Measurements from ENCODE around the gene SPSB1.
A peak's percentile ranks its signal among the peaks of the same experiment; 100 is the strongest.

The SPSB1 gene

DNA sequence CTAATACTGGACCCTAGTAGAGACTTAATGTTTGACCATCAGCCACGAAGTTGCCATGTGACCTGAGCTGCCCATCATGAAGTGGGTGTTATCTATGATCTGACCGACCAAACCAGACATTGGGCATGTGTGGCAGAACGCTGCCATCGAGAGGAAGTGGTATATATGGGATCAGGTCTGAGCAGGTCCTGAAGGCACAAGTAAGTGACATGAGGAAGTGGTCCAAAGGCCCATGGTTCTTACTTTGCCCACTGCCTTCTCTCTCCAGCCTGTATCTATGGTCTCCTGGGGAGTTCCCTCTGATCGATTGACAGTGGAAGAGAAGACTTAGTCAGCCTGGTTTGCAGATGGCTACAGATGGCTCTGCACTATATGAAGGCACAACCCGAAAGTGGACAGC lies 7.9 kb downstream of the SPSB1 start:
- DNase-seq (ENCODE audit: low spot score) = no peak

DNA sequence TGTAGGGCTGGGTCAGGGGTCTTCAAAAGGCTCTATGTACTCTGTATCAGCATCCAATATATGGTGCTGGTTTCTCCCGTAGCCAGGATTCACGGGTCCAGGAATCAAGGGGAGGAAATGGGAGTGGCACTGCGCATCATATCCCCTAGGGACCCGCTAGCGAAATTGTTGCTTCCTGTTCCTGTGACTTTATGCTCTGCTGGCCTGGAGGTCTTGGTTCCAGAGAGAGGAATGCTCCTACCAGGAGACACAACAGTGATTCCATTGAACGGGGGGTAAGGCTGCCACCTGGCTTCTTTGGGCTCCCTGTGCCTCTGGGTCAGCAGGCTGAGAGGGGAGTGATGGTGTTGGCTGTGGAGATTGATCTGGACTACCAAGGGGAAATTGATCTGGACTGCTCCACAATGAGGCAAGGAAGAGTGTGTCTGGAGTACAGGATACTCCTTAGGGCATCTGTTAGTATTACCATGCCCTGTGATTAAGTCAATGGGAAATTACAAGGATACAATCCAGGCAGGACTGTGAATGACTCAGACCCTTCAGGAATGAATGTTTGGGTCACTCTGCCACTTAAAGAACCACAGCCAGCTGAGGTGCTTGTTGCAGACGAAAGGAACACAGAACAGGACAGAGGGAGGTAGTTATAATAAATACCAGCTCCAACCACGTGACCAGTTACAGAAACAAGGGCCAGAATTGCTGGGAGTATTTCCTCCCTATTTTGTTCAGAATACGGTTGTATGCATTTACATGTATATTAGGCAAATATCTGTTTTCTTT lies 10.2 kb downstream of the SPSB1 start:
- peak; percentile 76 for DNase-seq (ENCODE audit: low spot score)

DNA sequence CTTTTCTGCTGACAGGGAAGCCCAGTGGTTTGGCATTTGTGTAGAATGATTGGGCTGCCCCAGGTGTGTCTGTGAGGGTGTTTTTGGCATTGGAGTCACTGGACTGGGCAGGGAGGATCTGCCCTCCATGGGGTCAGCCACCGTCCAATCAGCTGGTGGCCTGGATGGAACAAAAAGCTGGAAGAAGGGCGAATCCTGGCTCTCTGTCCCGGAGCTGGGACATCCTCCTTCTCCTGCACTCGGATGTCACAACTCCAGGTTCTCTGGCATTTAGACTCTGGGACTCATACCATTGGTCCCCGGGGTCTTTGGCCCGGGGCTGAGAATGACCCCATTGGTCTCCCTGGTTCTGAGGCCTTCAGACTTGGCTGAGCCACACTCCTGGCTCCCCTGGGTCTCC lies 11.2 kb downstream of the SPSB1 start:
- no peak for DNase-seq (ENCODE audit: low spot score)

DNA sequence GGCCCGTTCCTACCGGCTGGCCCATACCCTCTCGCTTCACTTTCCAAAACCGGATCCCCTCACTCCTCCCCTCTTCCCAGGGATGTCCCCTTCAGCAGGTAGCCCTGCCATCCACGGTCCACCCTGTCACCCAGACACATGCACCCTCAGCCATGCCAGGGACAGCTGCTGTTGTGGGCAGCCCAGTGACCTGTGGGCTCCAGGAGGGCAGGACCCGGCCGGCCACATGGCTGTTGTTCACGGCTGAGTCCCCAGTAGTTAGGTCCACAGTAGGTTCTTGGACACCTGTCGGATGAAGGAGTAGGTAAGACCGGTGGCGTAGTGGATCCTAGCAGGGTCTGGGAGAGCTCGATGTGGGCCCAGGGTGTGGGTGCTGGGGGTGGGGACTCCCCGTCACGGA lies 12.5 kb downstream of the SPSB1 start:
- DNase-seq (ENCODE audit: low spot score) = no peak

DNA sequence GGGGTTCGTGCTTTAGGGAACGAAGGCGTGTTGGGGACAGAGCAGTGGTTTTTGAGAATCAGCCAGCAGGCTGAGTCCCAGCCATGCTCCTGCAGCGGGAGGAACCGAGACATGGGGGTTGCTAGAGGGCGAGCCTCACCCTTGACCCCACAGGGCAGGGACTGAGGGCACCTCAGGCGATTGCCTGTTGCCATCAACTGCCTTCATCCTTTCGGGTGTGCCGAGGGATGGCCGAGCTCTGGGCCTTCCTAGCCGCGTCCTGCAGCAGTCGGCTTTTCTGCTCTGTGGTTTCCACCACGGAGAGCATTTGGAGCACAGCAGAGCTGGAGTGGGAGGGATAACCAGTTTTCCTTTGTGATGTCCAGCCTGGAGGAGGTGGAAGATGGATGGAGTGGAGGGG lies 13.3 kb downstream of the SPSB1 start:
- DNase-seq (ENCODE audit: low spot score) = no peak

DNA sequence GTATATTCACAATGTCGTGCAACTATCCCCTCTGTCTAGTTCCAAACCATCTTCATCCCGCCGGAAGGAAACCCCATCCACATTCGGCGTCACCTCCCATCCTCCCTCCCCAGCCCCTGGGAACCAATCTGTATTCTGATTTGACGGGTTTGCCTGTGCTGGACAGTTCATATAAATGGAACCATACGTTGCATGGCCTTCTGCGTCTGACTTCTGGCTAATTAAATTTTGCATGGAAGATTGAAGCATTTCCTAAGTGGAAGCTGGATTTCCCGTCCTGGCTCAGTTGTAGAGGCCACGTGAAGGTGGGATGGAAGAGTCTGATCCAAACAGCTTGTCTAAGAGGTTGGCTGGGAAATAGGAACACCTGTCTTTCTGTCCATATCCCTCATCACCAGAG lies 14.6 kb downstream of the SPSB1 start:
- DNase-seq (ENCODE audit: low spot score) = no peak

DNA sequence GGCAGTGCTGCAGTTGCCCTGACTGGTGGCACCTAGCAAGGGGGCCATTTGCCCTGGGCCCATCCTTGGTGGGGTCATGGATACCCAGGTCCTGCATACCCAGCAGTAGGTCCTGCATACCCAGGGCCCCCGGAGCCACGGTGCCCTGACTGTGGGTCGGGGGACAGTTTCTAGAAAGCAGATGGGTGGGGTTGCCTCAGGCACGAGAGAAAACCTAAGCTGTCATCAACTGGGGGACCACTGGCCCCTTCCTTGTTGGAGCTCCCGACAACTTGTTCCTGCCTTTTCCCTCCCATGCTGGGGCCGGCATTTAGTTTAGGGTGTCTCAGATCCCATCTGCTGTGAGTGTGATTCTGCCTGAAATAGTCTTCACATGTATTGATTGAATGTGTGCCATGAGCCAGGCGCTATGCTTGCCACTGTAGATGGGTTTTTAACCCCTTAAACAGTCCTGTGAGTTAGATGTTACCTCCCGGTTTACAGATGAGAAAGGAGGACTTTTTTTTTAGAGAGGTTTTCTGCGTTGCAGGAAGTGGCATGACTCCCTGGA lies 15.6 kb downstream of the SPSB1 start:
- no peak for DNase-seq (ENCODE audit: low spot score)

DNA sequence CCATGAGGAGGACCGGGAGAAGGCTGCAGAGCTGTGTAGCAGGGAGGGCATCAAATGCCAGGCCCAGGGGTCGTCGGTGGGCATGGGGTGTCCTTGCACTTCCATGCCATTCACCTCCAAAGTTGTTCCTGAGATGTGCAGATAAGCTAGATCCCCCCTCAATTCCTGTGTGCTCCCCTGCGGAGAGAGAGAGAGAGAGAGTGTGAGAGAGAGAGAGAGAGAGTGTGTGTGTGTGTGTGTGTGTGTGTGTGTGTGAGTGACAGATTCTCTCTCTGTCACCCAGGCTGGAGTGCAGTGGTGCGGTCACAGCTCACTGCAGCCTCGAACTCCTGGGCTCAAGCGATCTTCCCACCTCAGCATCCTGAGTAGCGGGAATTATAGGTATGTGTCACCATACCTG lies 16.4 kb downstream of the SPSB1 start:
- DNase-seq (ENCODE audit: low spot score) = no peak

DNA sequence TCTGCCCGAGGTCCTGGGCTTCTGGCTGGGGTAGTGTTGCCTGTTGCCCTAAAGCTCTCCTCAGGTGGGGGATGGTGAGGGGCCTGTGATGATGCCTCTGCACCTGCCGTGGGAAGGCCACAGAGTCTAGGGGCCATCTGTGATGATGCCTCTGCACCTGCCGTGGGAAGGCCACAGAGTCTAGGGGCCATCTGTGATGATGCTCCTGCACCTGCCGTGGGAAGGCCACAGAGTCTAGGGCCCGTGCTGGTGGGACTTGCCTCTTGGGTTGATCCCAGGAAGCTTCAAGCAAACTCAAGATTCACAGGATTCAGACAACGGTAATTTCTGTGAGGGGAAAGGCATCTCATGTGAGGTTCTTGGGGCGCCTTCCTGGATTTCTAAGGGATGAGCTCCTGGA lies 17.3 kb downstream of the SPSB1 start:
- no peak for DNase-seq (ENCODE audit: low spot score)

DNA sequence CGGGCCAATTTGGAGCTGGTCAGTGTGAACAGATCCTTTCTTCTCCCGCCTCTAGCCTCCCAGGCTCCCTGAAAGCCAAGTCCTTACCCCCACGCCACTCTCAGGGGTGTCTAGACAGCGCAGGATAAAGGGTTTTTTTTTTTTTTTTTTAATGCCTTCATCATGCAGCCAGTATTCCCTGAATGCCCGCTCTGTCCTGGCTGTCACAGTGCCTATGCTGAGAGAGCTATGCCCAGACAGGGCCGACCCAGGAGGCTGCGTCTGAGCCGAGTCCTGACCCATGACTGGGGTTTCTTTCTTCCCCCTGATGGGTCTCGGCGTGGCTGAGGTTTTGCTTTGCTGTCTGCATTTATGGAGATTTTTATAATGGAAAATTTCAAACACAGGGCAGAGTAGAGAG lies 18.3 kb downstream of the SPSB1 start:
- no peak for DNase-seq (ENCODE audit: low spot score)

DNA sequence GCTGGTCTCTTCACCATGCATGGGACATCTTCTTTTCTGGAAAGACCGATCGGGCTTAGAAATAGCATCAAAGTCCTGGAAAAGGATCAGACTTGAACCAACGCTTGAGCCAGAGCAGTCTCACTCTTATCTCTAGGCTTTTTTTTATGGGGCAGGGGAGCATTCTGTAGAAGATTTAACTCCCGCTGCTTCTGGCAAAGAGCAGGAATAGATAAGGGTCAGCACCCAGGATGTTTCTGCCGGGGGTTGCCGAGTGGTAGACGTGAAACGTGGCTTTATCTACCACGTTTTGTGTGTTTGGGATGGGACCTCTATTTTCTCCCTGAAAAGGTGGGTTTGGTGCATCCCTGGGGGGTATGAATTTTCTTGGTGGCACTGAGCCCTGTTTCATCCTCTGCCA lies 18.8 kb downstream of the SPSB1 start:
- DNase-seq (ENCODE audit: low spot score) = no peak

DNA sequence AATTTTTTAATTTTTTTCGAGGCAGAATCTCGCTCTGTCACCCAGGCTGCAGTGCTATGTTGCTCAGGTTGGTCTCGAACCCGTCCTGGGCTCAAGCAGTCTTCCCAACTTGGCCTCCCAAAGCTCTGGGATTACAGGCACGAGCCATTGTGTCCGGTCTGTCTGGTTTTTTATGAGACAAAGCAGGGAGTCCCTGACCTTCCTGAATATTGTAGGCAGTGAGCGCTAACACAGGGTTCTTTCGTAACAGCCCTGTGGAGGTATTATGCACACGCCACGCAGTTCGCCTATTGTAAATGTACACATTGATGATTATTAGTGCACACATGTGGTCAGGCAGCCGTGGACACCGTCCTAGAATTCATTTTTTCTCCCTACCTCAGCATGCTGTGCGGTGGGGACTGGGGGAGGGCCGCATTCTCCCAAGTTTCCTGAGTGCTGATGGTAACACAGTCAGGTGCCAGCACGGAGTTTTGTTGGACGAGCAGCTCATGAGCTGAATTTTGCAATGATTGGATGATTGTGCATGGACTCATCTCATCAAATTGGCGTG lies 19.6 kb downstream of the SPSB1 start:
- no peak for DNase-seq (ENCODE audit: low spot score)

DNA sequence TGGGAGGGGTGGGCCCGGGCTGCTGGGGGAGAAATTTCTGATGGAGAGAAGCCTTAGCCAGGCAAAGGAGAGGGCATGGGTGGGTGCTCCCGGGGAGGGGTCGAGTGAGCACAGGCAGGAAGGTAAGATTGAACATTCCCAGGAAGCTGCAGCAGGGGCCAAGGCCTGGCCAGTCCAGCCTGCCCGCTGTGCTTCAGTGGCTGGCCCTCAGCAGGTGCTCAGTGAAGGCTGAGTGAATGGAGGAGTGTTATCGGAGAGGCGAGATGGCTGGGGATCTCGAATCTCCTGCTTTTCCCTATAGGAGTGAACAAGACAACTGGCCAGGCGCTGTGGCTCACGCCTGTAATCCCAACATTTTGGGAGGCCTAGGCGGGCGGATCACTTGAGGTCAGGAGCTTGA lies 20.9 kb downstream of the SPSB1 start:
- no peak for DNase-seq (ENCODE audit: low spot score)

DNA sequence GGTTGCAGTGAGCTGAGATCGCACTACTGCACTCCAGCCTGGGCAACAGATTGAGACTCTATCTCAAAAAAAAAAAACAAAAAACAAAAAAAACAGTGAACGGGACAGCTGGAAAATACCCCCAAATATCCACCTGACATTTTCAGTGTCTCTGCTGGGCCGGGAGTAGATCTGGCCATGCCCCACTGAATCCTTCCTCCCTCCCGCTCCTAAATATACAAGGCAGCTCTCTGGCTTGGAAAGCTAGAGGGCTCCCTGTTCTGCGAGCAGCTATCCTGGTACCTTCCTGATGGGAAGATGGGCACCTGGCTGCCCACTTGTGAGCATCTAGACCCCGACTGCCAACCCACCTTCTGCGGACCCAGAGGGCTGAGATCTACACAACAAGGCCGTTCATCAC lies 21.4 kb downstream of the SPSB1 start:
- no peak for DNase-seq (ENCODE audit: low spot score)

DNA sequence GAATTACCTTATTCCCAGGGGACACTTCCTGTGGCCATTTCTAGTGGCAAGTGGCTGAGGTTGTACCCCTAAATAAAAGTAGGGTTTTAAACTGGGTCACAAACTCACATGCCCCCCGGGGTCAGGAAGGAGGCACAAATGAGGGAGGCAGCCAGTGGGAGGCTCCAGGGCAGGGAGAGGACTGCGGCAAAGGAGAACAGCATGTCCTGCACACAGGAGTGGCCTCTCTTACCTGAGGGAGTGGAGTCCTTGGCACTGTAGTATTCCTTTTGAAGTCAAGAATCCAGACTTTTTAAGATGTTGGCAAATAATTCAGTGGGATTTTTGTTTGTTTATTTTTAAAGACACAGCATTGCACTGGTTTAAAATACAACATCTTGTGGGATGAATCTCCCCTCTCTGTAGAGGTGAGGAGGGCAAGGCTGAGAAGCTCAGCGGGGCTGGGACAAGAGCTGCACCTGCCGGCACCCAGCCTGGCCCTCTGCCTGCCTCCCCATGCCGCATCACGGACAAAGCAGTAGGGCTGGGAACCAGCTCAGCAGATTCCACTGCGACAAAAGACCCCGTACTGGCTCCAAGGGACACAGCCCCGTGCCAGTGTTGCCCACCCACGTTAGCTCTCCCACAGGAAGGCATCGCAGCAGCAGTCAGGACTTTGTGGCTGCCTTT lies 22.2 kb downstream of the SPSB1 start:
- no peak for DNase-seq (ENCODE audit: low spot score)

DNA sequence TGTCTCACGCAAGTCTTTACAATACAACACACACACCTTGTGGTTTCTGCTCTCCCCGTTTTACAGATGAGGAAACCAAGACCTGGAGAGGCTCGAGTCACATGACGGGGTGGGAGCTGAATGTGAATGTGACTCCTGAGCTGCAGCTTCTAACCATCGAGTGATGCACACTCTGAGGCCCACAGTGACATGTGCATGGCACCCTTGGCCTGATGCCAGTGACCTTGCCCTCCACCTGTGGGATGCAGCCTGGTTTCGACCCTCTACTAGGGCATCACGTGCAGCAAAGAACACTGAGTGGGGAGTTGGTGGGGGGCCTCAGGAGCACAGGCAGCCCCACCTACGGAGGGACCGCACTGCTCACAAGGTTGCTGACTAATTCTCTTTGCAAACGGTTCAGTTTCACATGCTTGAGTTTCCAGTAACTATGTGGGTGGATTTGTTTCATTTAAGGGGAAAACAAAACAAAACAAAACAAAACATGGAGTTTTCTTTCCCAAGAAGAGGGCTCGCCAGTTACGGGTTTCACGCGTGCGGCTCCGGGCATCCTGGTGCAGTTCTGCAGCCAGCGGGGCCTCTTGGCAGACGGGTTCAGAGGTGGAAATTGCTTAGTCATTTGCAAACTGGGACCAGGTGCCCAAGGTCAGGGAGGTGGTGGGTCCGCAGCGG lies 22.9 kb downstream of the SPSB1 start:
- DNase-seq (ENCODE audit: low spot score) = no peak

DNA sequence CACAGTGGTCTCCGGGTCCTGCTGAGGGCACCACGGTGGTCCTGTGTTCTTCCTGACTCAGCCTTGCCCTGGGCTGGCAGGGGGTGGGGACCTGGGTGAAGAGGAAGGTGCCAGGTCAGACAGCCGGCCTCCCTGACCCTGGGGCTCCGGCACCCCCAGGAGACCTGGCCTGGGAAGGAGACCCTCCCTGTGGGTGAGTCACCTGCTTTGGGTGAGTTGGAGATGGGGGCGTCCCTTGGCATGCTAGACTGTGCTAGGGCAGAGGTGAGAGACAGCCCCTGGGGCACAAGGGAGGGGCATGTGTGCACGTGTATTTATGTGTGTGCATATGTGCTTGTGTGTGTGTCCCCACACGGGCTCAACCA lies 23.4 kb downstream of the SPSB1 start:
- no peak for DNase-seq (ENCODE audit: low spot score)

DNA sequence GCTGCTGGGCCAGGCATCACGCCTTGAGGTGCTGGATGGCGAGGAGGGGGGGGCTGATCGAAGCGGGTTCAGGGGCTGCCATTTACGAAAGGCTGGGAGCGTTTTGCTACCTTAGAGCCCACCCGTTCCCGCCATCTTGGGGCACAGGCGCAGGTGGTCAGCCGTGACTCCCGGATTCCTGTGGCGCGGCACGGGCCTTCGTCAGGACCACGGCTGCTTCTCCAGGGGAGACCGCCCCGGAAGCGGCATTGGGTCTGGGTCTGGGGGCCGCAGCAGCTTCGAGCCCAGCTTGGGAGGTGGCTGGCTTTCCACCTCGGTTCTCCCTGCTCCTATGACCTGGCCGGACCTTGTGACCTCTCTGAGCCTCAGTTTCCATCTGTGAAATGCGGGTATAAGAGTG lies 23.8 kb downstream of the SPSB1 start:
- DNase-seq (ENCODE audit: low spot score) = no peak

DNA sequence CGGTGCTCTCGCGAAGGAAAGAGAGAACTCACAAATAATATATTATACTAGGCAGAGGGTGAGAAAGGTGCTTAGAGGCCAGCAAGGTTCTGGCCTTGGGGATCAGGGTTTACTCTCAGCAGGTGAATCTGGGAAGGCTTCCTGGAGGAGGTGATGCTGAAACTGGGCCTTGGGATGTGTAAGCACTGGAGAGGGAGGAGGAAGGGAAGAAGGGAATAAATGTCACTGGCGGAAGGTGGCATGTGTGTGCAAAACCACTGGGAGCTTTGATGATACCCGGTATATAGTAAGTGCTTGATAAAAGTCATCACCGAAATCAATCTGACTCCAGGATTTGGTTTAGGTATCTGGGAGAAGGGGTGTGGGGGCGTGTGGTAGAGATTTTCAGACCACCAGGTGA lies 24.4 kb downstream of the SPSB1 start:
- no peak for DNase-seq (ENCODE audit: low spot score)

DNA sequence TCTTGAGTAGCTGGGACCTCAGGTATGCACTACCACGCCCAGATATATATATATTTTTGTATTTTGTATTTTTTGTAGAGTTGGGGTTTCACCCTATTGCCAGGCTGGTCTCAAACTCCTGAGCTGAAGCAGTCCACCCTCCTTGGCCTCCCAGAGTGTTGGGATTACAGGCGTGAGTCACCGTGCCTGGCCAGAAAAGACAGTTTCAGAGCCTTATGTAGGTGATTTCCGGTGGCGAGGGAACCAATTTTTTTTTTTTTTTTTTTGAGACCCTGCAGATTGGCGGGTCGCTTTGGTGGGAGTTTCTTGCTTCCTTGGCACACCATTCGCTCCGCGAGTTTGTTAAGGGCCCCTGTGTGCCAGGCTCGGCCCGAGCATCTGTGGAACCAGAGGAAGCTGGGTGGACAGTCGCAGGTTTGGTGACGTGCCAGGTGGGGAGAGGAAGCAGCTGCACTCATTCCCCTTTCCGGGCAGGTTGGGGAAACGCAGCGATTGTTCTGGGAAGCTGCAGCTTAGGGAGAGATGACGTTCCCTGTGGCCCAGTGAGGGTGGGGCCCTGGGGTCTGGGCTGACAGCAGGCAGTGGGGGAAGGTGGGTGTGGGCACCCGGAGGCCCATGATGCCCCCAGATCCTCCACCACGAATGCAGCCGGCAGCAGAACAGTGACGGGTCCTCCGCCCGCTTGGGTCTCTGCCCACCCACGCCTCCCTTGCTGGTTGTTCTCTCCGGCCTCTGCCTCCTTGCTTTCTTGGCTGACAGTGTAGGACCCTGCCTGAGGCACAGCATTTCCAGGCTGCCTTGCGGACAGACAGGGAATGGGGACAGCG lies 25.1 kb downstream of the SPSB1 start:
- no peak for DNase-seq (ENCODE audit: low spot score)

DNA sequence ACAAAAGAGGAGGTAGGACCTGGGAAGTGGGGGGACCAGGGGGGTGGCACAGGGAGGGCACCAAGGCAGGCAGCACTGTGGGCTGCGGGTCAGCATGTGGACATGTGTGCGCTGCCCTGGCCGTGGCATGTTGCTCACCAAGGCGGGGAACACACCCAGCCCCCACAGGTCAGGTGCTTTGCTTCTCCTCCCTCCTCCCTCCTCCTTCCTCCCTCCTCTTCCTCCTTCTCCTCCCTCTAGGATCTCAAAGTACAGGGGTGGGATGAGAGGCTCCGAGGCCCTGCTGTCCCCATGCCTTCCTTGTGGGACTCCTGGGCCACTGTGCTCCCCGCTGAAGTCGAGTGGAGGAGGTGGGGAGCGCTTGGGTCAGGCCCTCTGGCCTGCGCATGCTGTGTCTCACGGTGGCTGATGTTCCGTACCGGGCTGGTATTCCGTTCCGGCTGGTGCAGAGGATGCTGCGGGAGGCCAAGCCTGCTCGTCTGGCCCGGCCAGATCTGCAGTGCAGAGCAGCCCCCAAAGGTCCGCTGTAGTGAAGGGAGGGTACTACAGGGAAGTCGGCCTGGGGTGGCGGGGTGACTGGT lies 26.6 kb downstream of the SPSB1 start:
- DNase-seq (ENCODE audit: low spot score) = no peak

Data from RKO (cell line).